Measurements from ENCODE around the gene PCSK4.
A peak's percentile ranks its signal among the peaks of the same experiment; 100 is the strongest.

PCSK4 gene

GRCh38 chr19:1514295-1514661, 24.1 kb upstream of the PCSK4 start:
- no peak overlapping the region for H3K27ac Mint-ChIP-seq
- no peak overlapping the region for H3K4me3 Mint-ChIP-seq
- intact Hi-C loops (cut with micrococcal nuclease), result loop anchor here (5.0 kb wide), 1 partner anchor 42 kb away; no protein-coding TSS in a partner anchor

GRCh38 chr19:1513499-1514294, 23.5 kb upstream of the PCSK4 start:
- H3K36me3 Mint-ChIP-seq (ENCODE audit: low read depth), result no peaks in the 10 kb centered on the region
- peaks cover 8% of the 10 kb centered on the region for H3K4me1 Mint-ChIP-seq (ENCODE audit: low read depth)
- intact Hi-C loops (cut with micrococcal nuclease), result loop anchor here (5.0 kb wide), 1 partner anchor 41 kb away; no protein-coding TSS in a partner anchor
- H3K4me3 Mint-ChIP-seq, result peak overlapping the region; percentile 30
- H3K9me3 Mint-ChIP-seq, result no peaks in the 10 kb centered on the region
- peaks cover 76% of the 10 kb centered on the region for H3K27me3 Mint-ChIP-seq
- H3K27ac Mint-ChIP-seq, result no peak overlapping the region

More at GRCh38 chr19:1514295-1514661, 24.1 kb upstream of the PCSK4 start:
- Mint-ChIP-seq H3K36me3 (ENCODE audit: low read depth) (no peaks in the 10 kb centered on the region), H3K27me3 (peaks cover 76% of the 10 kb centered on the region), H3K4me1 (ENCODE audit: low read depth) (peaks cover 8% of the 10 kb centered on the region), H3K9me3 (no peaks in the 10 kb centered on the region)

- Mint-ChIP-seq H3K4me1 (ENCODE audit: low read depth) (peaks cover 16% of the 10 kb centered on the region), H3K4me3 (peak within 1 kb of the TSS; percentile 60), H3K36me3 (ENCODE audit: low read depth) (no peaks in the 10 kb centered on the region), H3K9me3 (no peaks in the 10 kb centered on the region), H3K27me3 (peaks cover 78% of the 10 kb centered on the region), H3K27ac (no peak within 1 kb of the TSS)
- intact Hi-C loops (cut with micrococcal nuclease), result loop anchor here (5.0 kb wide), 1 partner anchor 41 kb away; no protein-coding TSS in a partner anchor
Observed at GRCh38 chr19:1512671-1513498, 22.7 kb upstream of the PCSK4 start, which contains the start of gene ADAMTSL5. Gene ADAMTSL5 (minus strand): TSS chr19:1513019. CDS start chr19:1510943, 2,076 bp downstream.

- intact Hi-C loops (cut with micrococcal nuclease), result loop anchor here (5.0 kb wide), 1 partner anchor 39 kb away; no protein-coding TSS in a partner anchor
- H3K27me3 Mint-ChIP-seq, result peaks cover 74% of the 10 kb centered on the region
Observed at GRCh38 chr19:1511318-1512317, 21.5 kb upstream of the PCSK4 start.

GRCh38 chr19:1510807-1511206, 20.7 kb upstream of the PCSK4 start:
- Mint-ChIP-seq H3K36me3 (ENCODE audit: low read depth) (no peaks in the 10 kb centered on the region), H3K4me3 (no peak overlapping the region), H3K27ac (no peak overlapping the region), H3K27me3 (peaks cover 74% of the 10 kb centered on the region), H3K9me3 (no peaks in the 10 kb centered on the region), H3K4me1 (ENCODE audit: low read depth) (peaks cover 19% of the 10 kb centered on the region)
- intact Hi-C loops (cut with micrococcal nuclease), result loop anchor here (5.0 kb wide), 1 partner anchor 39 kb away; no protein-coding TSS in a partner anchor

More at GRCh38 chr19:1511318-1512317, 21.5 kb upstream of the PCSK4 start:
- no peaks in the 10 kb centered on the region for H3K9me3 Mint-ChIP-seq
- no peaks in the 10 kb centered on the region for H3K36me3 Mint-ChIP-seq (ENCODE audit: low read depth)
- H3K27ac Mint-ChIP-seq, result no peak overlapping the region
- H3K4me3 Mint-ChIP-seq, result no peak overlapping the region
- H3K4me1 Mint-ChIP-seq (ENCODE audit: low read depth), result peaks cover 19% of the 10 kb centered on the region

- Mint-ChIP-seq H3K36me3 (ENCODE audit: low read depth) (no peaks in the 10 kb centered on the region), H3K4me1 (ENCODE audit: low read depth) (peaks cover 22% of the 10 kb centered on the region), H3K27me3 (peaks cover 76% of the 10 kb centered on the region), H3K4me3 (no peak overlapping the region), H3K27ac (no peak overlapping the region), H3K9me3 (no peaks in the 10 kb centered on the region)
- intact Hi-C loops (cut with micrococcal nuclease), result loop anchor here (5.0 kb wide), 1 partner anchor 38 kb away; no protein-coding TSS in a partner anchor
Observed at GRCh38 chr19:1510442-1510806, 20.3 kb upstream of the PCSK4 start.

GRCh38 chr19:1509602-1510441, 19.7 kb upstream of the PCSK4 start:
- H3K9me3 Mint-ChIP-seq, result no peaks in the 10 kb centered on the region
- no peak overlapping the region for H3K4me3 Mint-ChIP-seq

GRCh38 chr19:1508507-1508856, 18.3 kb upstream of the PCSK4 start:
- H3K4me3 Mint-ChIP-seq, result peak overlapping the region; percentile 80
- no peaks in the 10 kb centered on the region for H3K9me3 Mint-ChIP-seq
- H3K36me3 Mint-ChIP-seq (ENCODE audit: low read depth), result no peaks in the 10 kb centered on the region
- peaks cover 24% of the 10 kb centered on the region for H3K4me1 Mint-ChIP-seq (ENCODE audit: low read depth)
- intact Hi-C loops (cut with micrococcal nuclease), result no loop called here
- peak overlapping the region; percentile 85 for H3K27ac Mint-ChIP-seq
- H3K27me3 Mint-ChIP-seq, result peaks cover 77% of the 10 kb centered on the region

More at GRCh38 chr19:1509602-1510441, 19.7 kb upstream of the PCSK4 start:
- Mint-ChIP-seq H3K27me3 (peaks cover 76% of the 10 kb centered on the region), H3K36me3 (ENCODE audit: low read depth) (no peaks in the 10 kb centered on the region), H3K4me1 (ENCODE audit: low read depth) (peaks cover 24% of the 10 kb centered on the region), H3K27ac (no peak overlapping the region)
- intact Hi-C loops (cut with micrococcal nuclease), result loop anchor here (5.0 kb wide), 1 partner anchor 38 kb away; no protein-coding TSS in a partner anchor

GRCh38 chr19:1507763-1508506, 17.8 kb upstream of the PCSK4 start:
- peak overlapping the region; percentile 85 for H3K27ac Mint-ChIP-seq
- no peaks in the 10 kb centered on the region for H3K36me3 Mint-ChIP-seq (ENCODE audit: low read depth)
- peaks cover 24% of the 10 kb centered on the region for H3K4me1 Mint-ChIP-seq (ENCODE audit: low read depth)
- intact Hi-C loops (cut with micrococcal nuclease), result no loop called here
- peaks cover 82% of the 10 kb centered on the region for H3K27me3 Mint-ChIP-seq
- peak overlapping the region; percentile 80 for H3K4me3 Mint-ChIP-seq
- H3K9me3 Mint-ChIP-seq, result no peaks in the 10 kb centered on the region

GRCh38 chr19:1507192-1507660, 17.1 kb upstream of the PCSK4 start:
- intact Hi-C loops (cut with micrococcal nuclease), result no loop called here
- Mint-ChIP-seq H3K9me3 (no peaks in the 10 kb centered on the region), H3K27ac (peak overlapping the region; percentile 85)

GRCh38 chr19:1505991-1506881, 16.1 kb upstream of the PCSK4 start:
- Mint-ChIP-seq H3K4me1 (ENCODE audit: low read depth) (peaks cover 17% of the 10 kb centered on the region), H3K36me3 (ENCODE audit: low read depth) (no peaks in the 10 kb centered on the region), H3K27ac (no peak overlapping the region), H3K9me3 (no peaks in the 10 kb centered on the region), H3K27me3 (peaks cover 78% of the 10 kb centered on the region), H3K4me3 (no peak overlapping the region)
- intact Hi-C loops (cut with micrococcal nuclease), result no loop called here

More at GRCh38 chr19:1507192-1507660, 17.1 kb upstream of the PCSK4 start:
- H3K27me3 Mint-ChIP-seq, result peaks cover 83% of the 10 kb centered on the region
- H3K4me3 Mint-ChIP-seq, result no peak overlapping the region
- H3K36me3 Mint-ChIP-seq (ENCODE audit: low read depth), result no peaks in the 10 kb centered on the region
- H3K4me1 Mint-ChIP-seq (ENCODE audit: low read depth), result peaks cover 18% of the 10 kb centered on the region

All from dendritic cell treated with granulocyte-macrophage colony-stimulating factor and Interleukin-4, amounts not matched to agents 40 ng/mL and 50 ng/mL, for 4 days (primary cell).